ENCODE data around the gene RIT1. TPM values are rescaled to one million over a fixed set of nuclear protein-coding genes. Genes with fewer than 3 reads are reported as not detected.

RIT1 gene
- total RNA-seq, 1 experiment from 2014 or later: 26.4 TPM

GRCh38 chr1:155882766-155883165 lies 28.4 kb downstream of the RIT1 start:
- Histone ChIP-seq H3K4me1 (ENCODE audit: insufficient read depth, low read length) (no peaks in the 10 kb centered on the region), H3T11ph (ENCODE audit: low read length) (no peak overlapping the region), H4K91ac (ENCODE audit: insufficient read length, low read depth, low read length) (no peak overlapping the region), H3K79me2 (ENCODE audit: insufficient read depth, low read length) (no peaks in the 10 kb centered on the region), H3K4ac (ENCODE audit: low read depth, low read length) (no peak overlapping the region), H3K27me3 (ENCODE audit: insufficient read depth, low read length) (no peaks in the 10 kb centered on the region), H3K4me2 (ENCODE audit: insufficient read depth, insufficient read length, low read length) (no peak overlapping the region), H2BK15ac (ENCODE audit: low read depth, low read length) (no peak overlapping the region), H3K79me1 (ENCODE audit: insufficient read depth, low read depth, low read length, poor library complexity, severe bottlenecking) (no peaks in the 10 kb centered on the region), H3K23ac (ENCODE audit: insufficient read length, low read depth, low read length) (no peak overlapping the region), H3K9ac (ENCODE audit: extremely low read depth, insufficient read length, low read length) (no peak overlapping the region), H2BK20ac (ENCODE audit: low read depth, low read length, poor library complexity, severe bottlenecking) (no peak overlapping the region), H4K8ac (replicated peaks; ENCODE audit: insufficient read length, low read depth, low read length) (no peak overlapping the region), H2BK5ac (ENCODE audit: insufficient read length, low read length) (no peak overlapping the region), H2AK5ac (ENCODE audit: insufficient read length, low read length) (no peak overlapping the region), H3K27ac (ENCODE audit: insufficient read length, low read depth, low read length) (no peak overlapping the region), H4K20me1 (ENCODE audit: control insufficient read depth, insufficient read depth, insufficient read length) (no peaks in the 10 kb centered on the region), H3K56ac (ENCODE audit: insufficient read length, low read depth, low read length) (no peak overlapping the region), H3K9me3 (ENCODE audit: control insufficient read depth, low read depth, low read length) (no peaks in the 10 kb centered on the region), H2BK120ac (ENCODE audit: low read depth, low read length, poor library complexity, severe bottlenecking) (no peak overlapping the region), H4K5ac (ENCODE audit: insufficient read length, low read depth, low read length) (no peak overlapping the region), H2BK12ac (ENCODE audit: insufficient read length, low read depth, low read length) (no peak overlapping the region), H3K18ac (ENCODE audit: insufficient read length, low read depth, low read length) (no peak overlapping the region), H3K23me2 (ENCODE audit: insufficient read length, low read depth, low read length, poor library complexity, severe bottlenecking) (no peaks in the 10 kb centered on the region), H2AFZ (ENCODE audit: low read length) (no peak overlapping the region), H3K14ac (ENCODE audit: insufficient read depth, low read length) (no peak overlapping the region)
- Mint-ChIP-seq H3K36me3 (ENCODE audit: insufficient read depth in 1 of 3, low read depth in 3 of 3) (no peaks in the 10 kb centered on the region), H3K4me3 (no peak overlapping the region), H3K27ac (no peak overlapping the region), H3K9me3 (no peaks in the 10 kb centered on the region), H3K4me1 (peaks cover 8% of the 10 kb centered on the region in 2 experiments), H3K27me3 (ENCODE audit: low read depth) (peaks cover 3% of the 10 kb centered on the region; the same call in 1 of the 2 replicates)
- WGBS (ENCODE audit: extremely low coverage, insufficient read length, low lambda C conversion rate): no CpG with 5 or more reads among the region's 2 CpGs
- no peak; the same call in 2 of the 3 replicates for TF ChIP-seq CTCF (conservative IDR thresholded peaks at IDR 0.05)
- DNase-seq: no peak
